Measurements from ENCODE around the gene ERCC3.

The ERCC3 gene

GRCh38 chr2:127220102-127220767, 73.7 kb downstream of the ERCC3 start, which contains the start of gene CYP27C1:
Gene CYP27C1 (minus strand): TSS chr2:127220299. CDS start chr2:127220270, 29 bp downstream.
- TF ChIP-seq GLIS3 (CRISPR knock-in tag; IDR thresholded peaks at IDR 0.05), result no peak
- no peak for TF ChIP-seq ZFP3 (CRISPR knock-in tag; IDR thresholded peaks at IDR 0.05)
- no peak for TF ChIP-seq ISL1 (CRISPR knock-in tag; IDR thresholded peaks at IDR 0.05)
- TF ChIP-seq ZFP30 (CRISPR knock-in tag; IDR thresholded peaks at IDR 0.05), result no peak
- no peak for TF ChIP-seq CSRNP3 (CRISPR knock-in tag; IDR thresholded peaks at IDR 0.05)
- TF ChIP-seq TSHZ2 (CRISPR knock-in tag; IDR thresholded peaks at IDR 0.05), result no peak
- no peak for TF ChIP-seq ARNTL (CRISPR knock-in tag; IDR thresholded peaks at IDR 0.05; ENCODE audit: borderline replicate concordance, low read depth)
- TF ChIP-seq POU6F1 (CRISPR knock-in tag; IDR thresholded peaks at IDR 0.05; ENCODE audit: borderline replicate concordance, low read depth), result no peak
- no peak for TF ChIP-seq ZNF8 (CRISPR knock-in tag; IDR thresholded peaks at IDR 0.05)
- no peak for TF ChIP-seq PPARA (CRISPR knock-in tag; IDR thresholded peaks at IDR 0.05; ENCODE audit: borderline replicate concordance)
- TF ChIP-seq PATZ1 (CRISPR knock-in tag; IDR thresholded peaks at IDR 0.05; ENCODE audit: borderline replicate concordance), result no peak
- no peak for TF ChIP-seq OSR1 (CRISPR knock-in tag; IDR thresholded peaks at IDR 0.05)
- TF ChIP-seq TCF4 (CRISPR knock-in tag; IDR thresholded peaks at IDR 0.05; ENCODE audit: borderline replicate concordance), result no peak
- no peak for TF ChIP-seq SNAI2 (CRISPR knock-in tag; IDR thresholded peaks at IDR 0.05)
- ATAC-seq, result peak; percentile 42

- peak; percentile 72 for ATAC-seq
- TF ChIP-seq PATZ1 (CRISPR knock-in tag; IDR thresholded peaks at IDR 0.05; ENCODE audit: borderline replicate concordance), result no peak
- no peak for TF ChIP-seq TSHZ2 (CRISPR knock-in tag; IDR thresholded peaks at IDR 0.05)
- TF ChIP-seq PPARA (CRISPR knock-in tag; IDR thresholded peaks at IDR 0.05; ENCODE audit: borderline replicate concordance), result no peak
- TF ChIP-seq TOX (CRISPR knock-in tag; IDR thresholded peaks at IDR 0.05; ENCODE audit: borderline replicate concordance), result no peak
- no peak for TF ChIP-seq POU6F1 (CRISPR knock-in tag; IDR thresholded peaks at IDR 0.05; ENCODE audit: borderline replicate concordance, low read depth)
- TF ChIP-seq ZNF565 (CRISPR knock-in tag; conservative IDR thresholded peaks at IDR 0.05; ENCODE audit: low read depth), result no peak
- TF ChIP-seq SNAI2 (CRISPR knock-in tag; IDR thresholded peaks at IDR 0.05), result no peak
- no peak for TF ChIP-seq ZNF70 (CRISPR knock-in tag; IDR thresholded peaks at IDR 0.05)
- no peak for TF ChIP-seq ARNTL (CRISPR knock-in tag; IDR thresholded peaks at IDR 0.05; ENCODE audit: borderline replicate concordance, low read depth)
- no peak for TF ChIP-seq ISL1 (CRISPR knock-in tag; IDR thresholded peaks at IDR 0.05)
- no peak for TF ChIP-seq ZNF8 (CRISPR knock-in tag; IDR thresholded peaks at IDR 0.05)
These were observed 74.5 kb downstream of the ERCC3 start for GRCh38 chr2:127219171-127220070.
